Kidney tubule cell (primary cell): ENCODE data around the gene CCN5.
"Not testable (repeated sequence)": the region's sequence is repeated elsewhere in the genome, so short reads cannot be mapped to it uniquely, and the experiment has no call there.

Source experiments
- DNase-seq: peaks from one replicate; pipeline ENCODE4 v3.0.0-alpha.2; 2018; ENCODE audit warnings: low spot score

CCN5 gene, protein sequence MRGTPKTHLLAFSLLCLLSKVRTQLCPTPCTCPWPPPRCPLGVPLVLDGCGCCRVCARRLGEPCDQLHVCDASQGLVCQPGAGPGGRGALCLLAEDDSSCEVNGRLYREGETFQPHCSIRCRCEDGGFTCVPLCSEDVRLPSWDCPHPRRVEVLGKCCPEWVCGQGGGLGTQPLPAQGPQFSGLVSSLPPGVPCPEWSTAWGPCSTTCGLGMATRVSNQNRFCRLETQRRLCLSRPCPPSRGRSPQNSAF

DNA sequence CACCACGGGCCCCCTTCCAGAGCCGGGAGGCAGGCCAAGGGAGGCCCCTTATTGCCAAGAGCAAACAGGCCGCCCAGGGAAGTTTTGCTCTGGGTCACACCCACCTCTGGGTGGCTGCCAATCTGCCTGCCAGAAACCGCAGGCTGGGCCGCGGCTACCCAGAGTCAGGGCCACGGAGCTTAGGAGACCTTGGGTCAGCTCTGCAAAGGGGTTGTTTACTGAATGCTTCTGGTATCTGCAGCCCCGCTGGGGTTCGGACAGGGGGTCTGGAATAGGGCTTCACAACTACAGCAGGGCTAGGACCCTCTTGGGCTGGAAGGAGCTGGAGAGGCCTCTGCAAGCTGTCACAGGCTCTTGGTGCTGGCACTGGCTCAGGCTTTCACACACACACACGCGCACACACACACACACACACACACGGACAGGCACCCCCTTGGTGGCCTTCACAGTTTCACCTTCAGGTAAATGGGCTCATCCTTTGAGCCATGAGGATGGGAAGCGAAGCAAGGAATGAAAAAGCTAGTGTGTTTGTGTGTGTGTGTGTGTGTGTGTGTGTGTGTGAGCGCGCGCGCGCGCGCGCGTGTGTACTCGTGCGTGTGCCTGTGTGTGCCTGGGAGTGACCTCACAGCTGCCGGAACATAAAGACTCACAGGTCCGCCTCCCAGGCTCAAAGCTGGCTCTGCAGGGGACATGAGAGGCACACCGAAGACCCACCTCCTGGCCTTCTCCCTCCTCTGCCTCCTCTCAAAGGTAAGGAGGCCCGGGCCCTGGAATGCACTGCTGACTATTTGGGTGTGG, at the start of gene CCN5:
TSS of gene CCN5 (plus strand) at position 669 of the 798 bp plus-strand sequence. CDS start at position 691, 22 bp downstream.
- peak; percentile 74 for DNase-seq

GRCh38 chr20:44666066-44666465, 49.1 kb upstream of the CCN5 start:
- DNase-seq = no peak

GRCh38 chr20:44670851-44671250, 44.3 kb upstream of the CCN5 start:
- peak; percentile 77 for DNase-seq

DNA sequence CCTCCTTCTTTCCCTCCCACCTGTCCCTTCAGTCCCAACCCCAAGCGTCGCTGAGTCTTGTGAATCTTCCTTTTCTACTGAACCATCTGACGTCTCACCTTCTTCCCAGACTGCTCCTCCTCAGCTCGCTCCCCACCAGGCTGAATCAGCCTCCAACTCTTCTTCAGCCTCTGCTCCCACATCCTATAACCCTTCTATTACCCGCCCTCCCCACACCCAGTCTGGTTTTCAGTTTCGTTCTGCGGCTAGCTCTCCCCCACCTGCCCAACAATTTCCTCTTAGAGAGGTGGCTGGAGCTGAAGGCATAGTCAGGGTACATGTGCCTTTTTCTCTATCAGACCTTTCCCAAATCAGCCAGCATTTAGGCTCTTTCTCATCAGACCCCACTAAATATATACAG, 43.6 kb upstream of the CCN5 start:
- DNase-seq = peak; percentile 41

GRCh38 chr20:44672318-44672902, 42.8 kb upstream of the CCN5 start:
- not testable (repeated sequence) for DNase-seq

DNA sequence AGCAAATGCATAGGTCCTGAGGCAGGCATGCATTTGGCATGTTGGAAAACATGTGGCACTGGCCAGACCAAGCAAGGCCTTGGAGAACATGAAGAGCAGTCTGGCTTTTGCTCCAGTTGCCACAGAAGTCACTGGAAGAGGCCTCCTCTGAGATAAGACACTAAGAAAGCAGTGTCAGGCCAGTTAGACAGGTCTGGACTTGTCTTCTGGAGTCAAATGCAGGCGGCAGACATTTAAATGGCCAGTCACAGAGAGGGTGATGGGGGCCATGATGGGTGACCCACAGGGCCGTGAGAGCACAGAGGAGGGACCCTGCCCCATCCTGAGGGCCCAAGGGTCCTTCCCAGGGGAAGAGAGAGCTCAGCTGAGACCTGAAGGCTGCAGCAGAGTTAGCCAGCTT, 36.9 kb upstream of the CCN5 start:
- no peak for DNase-seq

- DNase-seq = no peak
Measured at GRCh38 chr20:44678990-44679611, 36.1 kb upstream of the CCN5 start.

- DNase-seq = no peak
Measured at GRCh38 chr20:44681796-44682566, 33.2 kb upstream of the CCN5 start.

GRCh38 chr20:44683263-44684046, 31.7 kb upstream of the CCN5 start:
- peak; percentile 64 for DNase-seq

DNA sequence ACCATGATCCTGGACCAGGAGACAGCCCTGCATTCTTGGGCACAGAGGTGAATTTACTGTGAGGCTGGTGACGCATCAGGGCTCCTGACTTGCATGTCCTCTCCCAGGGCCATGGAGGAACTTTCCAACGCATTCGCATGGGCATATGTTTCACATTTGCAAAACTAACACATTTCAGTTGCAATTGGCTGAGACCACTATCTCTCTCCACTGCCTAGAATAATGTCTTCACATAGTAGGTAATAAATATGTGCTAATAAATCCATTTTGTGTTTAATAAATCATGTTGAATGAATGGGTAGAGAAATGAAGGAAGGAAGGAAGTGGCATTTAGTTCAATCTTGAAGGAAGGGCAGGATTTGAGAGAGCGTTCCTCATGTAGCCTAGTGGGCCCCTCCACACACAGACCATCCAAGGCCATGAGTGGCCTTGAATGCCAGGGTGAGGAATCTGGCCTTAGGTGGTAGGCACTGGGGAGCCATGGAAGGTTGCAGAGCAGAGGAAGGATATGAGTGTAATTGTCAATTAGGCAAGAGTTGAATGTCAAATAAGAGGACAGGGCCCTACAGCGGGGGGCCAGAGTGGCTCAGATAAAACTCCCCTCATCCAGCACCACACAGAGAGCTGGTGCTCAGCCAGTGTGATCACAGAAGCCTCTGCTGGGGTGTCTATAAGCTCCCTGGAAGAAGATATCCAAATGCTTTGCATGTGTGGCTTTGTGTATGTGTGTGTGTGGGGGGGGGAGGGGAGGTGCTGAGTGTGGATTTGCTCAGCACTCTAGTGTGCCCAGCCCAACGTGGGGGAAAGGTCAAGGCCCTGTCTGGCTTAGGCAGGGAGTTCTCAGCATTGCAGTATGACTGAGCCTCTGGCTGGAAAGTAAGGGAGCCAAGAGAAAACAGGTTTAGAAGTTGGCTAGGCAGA, 30.9 kb upstream of the CCN5 start:
- DNase-seq = no peak

- no peak for DNase-seq
Measured at GRCh38 chr20:44686934-44687333, 28.2 kb upstream of the CCN5 start.

DNA sequence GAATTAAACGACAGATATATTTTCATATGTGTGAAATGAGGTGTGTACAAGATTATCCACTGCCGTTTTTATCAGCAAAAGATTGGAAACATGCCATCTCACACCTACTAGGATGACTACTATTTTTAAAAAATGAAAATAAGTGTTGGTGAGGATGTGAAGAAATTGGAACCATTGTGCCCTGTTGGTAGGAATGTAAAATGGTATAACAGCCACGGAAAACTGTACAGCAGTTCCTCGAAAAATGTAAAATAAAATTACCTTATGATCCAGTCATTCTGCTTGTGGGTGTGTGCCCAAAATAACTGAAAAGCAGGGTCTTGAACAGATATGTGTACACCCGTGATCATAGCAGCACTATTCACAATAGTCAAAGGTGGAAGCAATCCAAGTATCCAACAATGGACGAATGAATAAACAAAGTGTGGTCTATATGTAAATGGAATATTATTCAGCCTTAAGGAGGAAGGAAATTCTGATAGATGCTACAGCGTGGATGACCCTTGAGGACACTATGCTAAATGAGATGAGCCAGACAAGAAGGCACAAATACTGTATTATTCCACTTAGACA, 27.0 kb upstream of the CCN5 start:
- DNase-seq = no peak

GRCh38 chr20:44689809-44690208, 25.4 kb upstream of the CCN5 start:
- DNase-seq = no peak

DNA sequence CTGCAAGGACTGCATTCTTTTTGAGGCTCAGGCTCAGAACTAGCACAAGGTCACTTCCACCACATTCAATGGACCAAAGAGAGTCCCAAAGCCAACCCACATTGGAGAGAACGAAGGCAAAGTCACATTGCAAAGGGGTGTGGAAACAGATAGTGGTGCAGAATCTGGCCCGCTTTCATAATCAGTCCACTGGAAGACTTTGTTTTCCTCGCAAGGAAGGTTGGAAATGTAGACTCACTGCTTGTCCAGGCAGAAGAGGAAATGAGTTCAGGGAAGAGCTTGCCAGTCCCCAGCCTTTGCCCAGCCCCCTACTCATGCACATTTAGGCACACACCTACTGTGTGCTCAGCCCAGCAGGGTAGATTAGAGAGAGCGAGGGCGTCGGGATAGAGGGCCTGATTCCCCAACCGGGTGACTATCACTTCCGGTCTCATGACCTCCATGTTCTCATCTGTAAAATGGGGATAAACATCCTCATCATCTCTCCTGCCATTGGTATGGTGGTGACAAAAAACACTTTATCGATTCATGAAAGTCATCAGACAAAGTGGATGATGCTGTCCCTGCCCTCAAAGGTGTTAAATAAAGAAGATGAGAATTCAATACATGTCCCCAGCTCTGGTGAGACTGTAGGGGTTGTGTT, 24.3 kb upstream of the CCN5 start:
- no peak for DNase-seq

DNA sequence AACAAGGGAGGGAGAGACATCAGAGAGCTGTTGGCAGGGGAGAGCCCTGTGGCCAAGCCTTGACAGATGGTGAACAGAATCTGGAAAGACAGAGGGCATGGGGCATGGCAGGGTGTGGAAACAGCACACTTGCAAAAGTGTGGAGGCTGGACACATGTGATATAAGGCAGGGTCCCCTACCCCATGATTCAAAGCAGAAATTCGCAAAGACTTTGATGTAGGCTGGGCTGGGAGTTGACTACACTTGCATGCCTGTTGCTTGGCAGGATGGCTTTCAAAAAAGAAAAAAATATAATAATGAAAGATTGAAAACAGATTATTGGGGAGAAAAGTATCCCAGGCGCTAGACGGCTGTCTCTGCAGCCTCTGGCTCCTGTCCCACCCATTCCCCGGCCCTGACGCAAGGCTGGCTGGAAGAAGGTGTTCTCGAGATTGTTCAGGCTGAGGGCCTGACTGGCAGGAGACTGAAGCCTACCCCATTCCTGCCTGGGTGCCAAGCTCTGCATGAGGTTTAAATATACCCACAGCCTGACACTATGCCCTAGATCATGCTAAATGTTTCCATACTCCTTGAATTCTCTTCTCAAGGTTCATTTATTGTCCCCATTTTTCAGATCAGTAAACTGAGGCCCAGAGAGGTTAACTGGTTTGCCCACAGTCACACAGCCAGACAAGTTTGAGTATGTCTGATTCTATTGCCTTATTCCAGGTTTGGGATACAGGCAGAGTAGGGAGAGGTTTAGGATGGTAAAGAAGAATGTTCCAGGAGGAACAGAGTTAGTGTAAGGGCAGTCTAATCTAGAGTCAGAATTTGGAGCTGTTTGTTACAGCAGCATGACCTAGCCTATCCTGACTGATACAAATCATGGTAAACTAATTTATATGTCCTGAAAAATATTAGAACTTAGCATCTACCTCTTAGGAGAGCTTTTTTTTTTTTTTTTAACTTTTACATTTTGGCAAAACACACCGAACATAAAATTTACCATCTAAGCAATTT, 23.4 kb upstream of the CCN5 start:
- DNase-seq = no peak

GRCh38 chr20:44692932-44693480, 22.2 kb upstream of the CCN5 start:
- peak; percentile 99 for DNase-seq

- DNase-seq = no peak
Measured at GRCh38 chr20:44693627-44694026, 21.5 kb upstream of the CCN5 start.

DNA sequence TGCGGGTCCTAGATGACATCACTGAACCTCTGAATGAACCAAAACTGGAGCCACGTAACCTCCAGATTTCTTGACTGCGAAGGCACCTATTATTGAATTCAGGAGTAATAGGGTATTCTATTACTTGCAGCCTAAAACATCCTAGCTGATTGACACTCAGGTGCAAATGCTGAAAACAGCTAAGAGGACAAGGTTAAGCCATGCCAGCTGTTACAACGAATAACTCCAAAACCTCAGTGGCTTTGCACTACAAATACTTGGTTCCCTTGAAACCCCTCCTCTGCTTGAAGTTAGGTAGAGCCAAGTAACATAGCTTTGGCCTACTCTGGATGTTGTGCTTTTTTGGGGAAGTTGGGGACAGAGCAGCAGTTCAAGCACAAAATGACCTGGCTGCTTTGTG, 21.0 kb upstream of the CCN5 start:
- DNase-seq = no peak
